Glutamatergic neuron (in vitro differentiated cells): ENCODE measurements around the gene TBC1D5. TPM values are rescaled to one million over a fixed set of nuclear protein-coding genes. Genes with fewer than 3 reads are reported as not detected.

Experiments
- DNase-seq: peaks from one replicate; pipeline ENCODE4 v3.0.0; 2022
- H3K27ac Mint-ChIP-seq: one replicate; pipeline ENCODE4 v1.8.0; 2020; ENCODE audit warnings: mild to moderate bottlenecking, mixed read lengths, inconsistent platforms; ENCODE audit not compliant: unreplicated experiment
- H3K27me3 Mint-ChIP-seq: one replicate; pipeline ENCODE4 v1.8.0; 2020; ENCODE audit warnings: mild to moderate bottlenecking, moderate library complexity, mixed read lengths, inconsistent platforms; ENCODE audit not compliant: unreplicated experiment
- H3K36me3 Mint-ChIP-seq: one replicate; pipeline ENCODE4 v1.8.0; 2020; ENCODE audit warnings: mild to moderate bottlenecking, mixed read lengths, inconsistent platforms; ENCODE audit not compliant: unreplicated experiment
- H3K4me1 Mint-ChIP-seq: one replicate; pipeline ENCODE4 v1.8.0; 2020; ENCODE audit warnings: mild to moderate bottlenecking, low read depth, mixed read lengths, inconsistent platforms; ENCODE audit not compliant: unreplicated experiment
- H3K4me3 Mint-ChIP-seq: one replicate; pipeline ENCODE4 v1.8.0; 2020; ENCODE audit warnings: mild to moderate bottlenecking, mixed read lengths, inconsistent platforms; ENCODE audit not compliant: unreplicated experiment
- H3K9me3 Mint-ChIP-seq: one replicate; pipeline ENCODE4 v1.8.0; 2020; ENCODE audit warnings: mild to moderate bottlenecking, moderate library complexity, mixed read lengths, inconsistent platforms; ENCODE audit not compliant: unreplicated experiment
- total RNA-seq: library from RNA; stranded (reverse); fragmentation: NEBNext Ultra II Directional; extraction: Animal tissue kit (Norgen Biotek cat#: 25700); gene quantifications from one replicate; pipeline ENCODE4 v1.2.1, GENCODE V29; 2021; ENCODE audit not compliant: unreplicated experiment
- TF ChIP-seq, protein P1 (sequence below): fragments of 200-600 bp; sonication (generic); IDR thresholded peaks from one replicate; pipeline ENCODE4 v1.5.0; 2021; ENCODE audit not compliant: partially characterized antibody, unreplicated experiment

TBC1D5 gene
- total RNA-seq, 1 donor from 2014 or later, result 40.2 TPM

DNA sequence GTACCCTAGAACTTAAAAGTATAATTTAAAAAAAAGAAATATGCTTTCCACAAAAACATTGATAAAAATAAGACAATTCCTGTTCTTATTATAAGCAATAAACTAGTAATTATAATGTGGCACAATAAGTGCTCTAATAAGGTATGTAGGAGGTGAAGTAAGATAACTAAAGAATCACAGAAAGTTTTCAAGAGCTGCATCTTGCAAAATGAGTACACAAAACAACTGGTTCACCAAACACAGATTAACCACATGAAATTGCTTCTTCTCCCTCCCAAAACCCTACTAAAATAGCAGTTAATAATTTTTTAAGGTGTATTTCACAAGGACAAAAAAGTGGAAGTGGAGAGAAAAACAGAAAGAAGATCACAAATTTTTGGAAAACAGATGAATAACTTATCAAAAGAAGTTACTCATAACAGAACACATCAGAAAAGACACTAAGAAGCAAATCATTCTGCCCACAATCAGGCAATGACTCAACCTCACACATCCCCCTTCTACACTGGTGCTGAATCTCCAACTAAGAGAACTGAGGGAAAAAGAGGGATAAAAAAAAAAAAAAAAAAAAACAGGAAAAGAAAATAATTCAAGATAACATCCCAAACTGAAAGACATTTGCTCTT is 64.2 kb downstream of the TBC1D5 start:
- TF ChIP-seq, protein P1, sequence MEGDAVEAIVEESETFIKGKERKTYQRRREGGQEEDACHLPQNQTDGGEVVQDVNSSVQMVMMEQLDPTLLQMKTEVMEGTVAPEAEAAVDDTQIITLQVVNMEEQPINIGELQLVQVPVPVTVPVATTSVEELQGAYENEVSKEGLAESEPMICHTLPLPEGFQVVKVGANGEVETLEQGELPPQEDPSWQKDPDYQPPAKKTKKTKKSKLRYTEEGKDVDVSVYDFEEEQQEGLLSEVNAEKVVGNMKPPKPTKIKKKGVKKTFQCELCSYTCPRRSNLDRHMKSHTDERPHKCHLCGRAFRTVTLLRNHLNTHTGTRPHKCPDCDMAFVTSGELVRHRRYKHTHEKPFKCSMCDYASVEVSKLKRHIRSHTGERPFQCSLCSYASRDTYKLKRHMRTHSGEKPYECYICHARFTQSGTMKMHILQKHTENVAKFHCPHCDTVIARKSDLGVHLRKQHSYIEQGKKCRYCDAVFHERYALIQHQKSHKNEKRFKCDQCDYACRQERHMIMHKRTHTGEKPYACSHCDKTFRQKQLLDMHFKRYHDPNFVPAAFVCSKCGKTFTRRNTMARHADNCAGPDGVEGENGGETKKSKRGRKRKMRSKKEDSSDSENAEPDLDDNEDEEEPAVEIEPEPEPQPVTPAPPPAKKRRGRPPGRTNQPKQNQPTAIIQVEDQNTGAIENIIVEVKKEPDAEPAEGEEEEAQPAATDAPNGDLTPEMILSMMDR, result no peak
- Mint-ChIP-seq H3K27ac (no peak overlapping the region), H3K27me3 (no peaks in the 10 kb centered on the region), H3K4me3 (no peak overlapping the region), H3K36me3 (no peaks in the 10 kb centered on the region), H3K4me1 (no peaks in the 10 kb centered on the region), H3K9me3 (no peaks in the 10 kb centered on the region)
- no peak for DNase-seq

GRCh38 chr3:17674082-17674686 is 68.2 kb downstream of the TBC1D5 start:
- Mint-ChIP-seq H3K4me3 (no peak overlapping the region), H3K9me3 (no peaks in the 10 kb centered on the region), H3K27me3 (no peaks in the 10 kb centered on the region), H3K36me3 (no peaks in the 10 kb centered on the region), H3K4me1 (peaks cover 2% of the 10 kb centered on the region), H3K27ac (no peak overlapping the region)
- DNase-seq, result no peak
- TF ChIP-seq, protein P1, result no peak

DNA sequence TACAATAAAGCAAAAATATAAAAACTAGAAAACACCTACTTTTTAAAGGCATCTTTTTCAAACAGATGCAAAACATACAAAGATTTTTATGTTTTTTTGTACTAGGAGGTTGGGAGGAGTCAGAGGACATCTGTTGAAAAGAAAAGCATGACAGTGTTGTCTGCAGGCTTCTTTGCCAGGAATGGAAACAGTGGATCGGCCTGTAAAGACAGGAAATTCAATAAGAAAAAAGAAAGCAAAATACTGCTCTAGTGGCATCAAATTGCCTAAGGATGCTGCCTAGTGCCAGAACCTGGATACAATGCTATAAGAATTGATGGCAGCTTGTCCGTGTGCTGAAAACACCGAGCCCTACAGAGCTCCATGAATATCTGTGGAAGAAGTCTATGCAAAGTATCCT is 69.9 kb downstream of the TBC1D5 start:
- Mint-ChIP-seq H3K27ac (peak overlapping the region; percentile 43), H3K9me3 (no peaks in the 10 kb centered on the region), H3K4me1 (peaks cover 2% of the 10 kb centered on the region), H3K36me3 (no peaks in the 10 kb centered on the region), H3K27me3 (no peaks in the 10 kb centered on the region), H3K4me3 (no peak overlapping the region)
- TF ChIP-seq, protein P1, result no peak
- DNase-seq, result no peak

- H3K9me3 Mint-ChIP-seq, result no peaks in the 10 kb centered on the region
- TF ChIP-seq, protein P1, result no peak
- H3K4me1 Mint-ChIP-seq, result peaks cover 2% of the 10 kb centered on the region
- no peaks in the 10 kb centered on the region for H3K36me3 Mint-ChIP-seq
- H3K27ac Mint-ChIP-seq, result no peak overlapping the region
- H3K27me3 Mint-ChIP-seq, result no peaks in the 10 kb centered on the region
- no peak for DNase-seq
- no peak overlapping the region for H3K4me3 Mint-ChIP-seq
Observed at GRCh38 chr3:17670749-17671148, 71.7 kb downstream of the TBC1D5 start.

DNA sequence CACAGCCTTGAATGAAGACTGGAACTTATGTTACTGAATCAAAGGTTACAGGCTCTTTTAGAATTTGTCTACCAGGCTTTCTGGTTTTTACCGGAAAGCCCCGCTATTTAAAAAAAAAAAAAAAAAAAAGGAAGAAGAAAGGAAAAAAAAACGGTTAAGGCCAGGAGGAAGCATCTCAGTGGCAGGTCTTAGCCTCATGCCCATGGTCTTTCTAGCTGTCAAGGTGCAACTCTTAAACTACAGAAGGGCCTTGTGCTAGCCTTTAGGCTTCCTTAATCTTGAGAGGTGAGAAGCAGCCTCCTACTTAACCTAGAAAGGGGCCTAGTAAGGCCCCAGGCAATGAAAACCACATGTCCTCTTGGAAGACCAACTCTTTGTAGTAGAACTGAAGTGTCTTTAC is 77.5 kb downstream of the TBC1D5 start:
- TF ChIP-seq, protein P1, result no peak
- Mint-ChIP-seq H3K9me3 (no peaks in the 10 kb centered on the region), H3K36me3 (no peaks in the 10 kb centered on the region), H3K4me1 (no peaks in the 10 kb centered on the region), H3K27ac (no peak overlapping the region), H3K27me3 (peaks cover 2% of the 10 kb centered on the region), H3K4me3 (no peak overlapping the region)
- DNase-seq, result no peak
